ENCODE measurements around the gene TRPV5.

Gene TRPV5

GRCh38 chr7:142890874-142891485 lies 42.6 kb downstream of the TRPV5 start:
- H3K36me3 ChIP-seq: no peaks in the 10 kb centered on the region
- H3K27me3 ChIP-seq (ENCODE audit: insufficient read depth, low read depth, severe bottlenecking): no peaks in the 10 kb centered on the region
- TF ChIP-seq CTCF (IDR thresholded peaks at IDR 0.05; ENCODE audit: low read depth, low read length): no peak
- DNase-seq: no peak
- no peak overlapping the region for H3K27ac ChIP-seq
- no peaks in the 10 kb centered on the region for H3K9me3 ChIP-seq (ENCODE audit: severe bottlenecking)
- no peak overlapping the region for H3K4me3 ChIP-seq (ENCODE audit: low read depth, low read length)

GRCh38 chr7:142889816-142890215 lies 43.7 kb downstream of the TRPV5 start:
- H3K4me3 ChIP-seq (ENCODE audit: low read depth, low read length): no peak overlapping the region
- DNase-seq: no peak
- TF ChIP-seq CTCF (IDR thresholded peaks at IDR 0.05; ENCODE audit: low read depth, low read length): no peak
- no peaks in the 10 kb centered on the region for H3K27me3 ChIP-seq (ENCODE audit: insufficient read depth, low read depth, severe bottlenecking)
- H3K9me3 ChIP-seq (ENCODE audit: severe bottlenecking): no peaks in the 10 kb centered on the region
- H3K27ac ChIP-seq: no peak overlapping the region
- H3K36me3 ChIP-seq: no peaks in the 10 kb centered on the region

GRCh38 chr7:142887282-142888015 lies 46.1 kb downstream of the TRPV5 start:
- no peaks in the 10 kb centered on the region for H3K27me3 ChIP-seq (ENCODE audit: insufficient read depth, low read depth, severe bottlenecking)
- no peak for DNase-seq
- H3K4me3 ChIP-seq (ENCODE audit: low read depth, low read length): no peak overlapping the region
- H3K36me3 ChIP-seq: no peaks in the 10 kb centered on the region
- no peaks in the 10 kb centered on the region for H3K9me3 ChIP-seq (ENCODE audit: severe bottlenecking)
- no peak for TF ChIP-seq CTCF (IDR thresholded peaks at IDR 0.05; ENCODE audit: low read depth, low read length)
- H3K27ac ChIP-seq: no peak overlapping the region

- no peak for DNase-seq
- no peak for TF ChIP-seq CTCF (IDR thresholded peaks at IDR 0.05; ENCODE audit: low read depth, low read length)
- no peaks in the 10 kb centered on the region for H3K36me3 ChIP-seq
- no peaks in the 10 kb centered on the region for H3K27me3 ChIP-seq (ENCODE audit: insufficient read depth, low read depth, severe bottlenecking)
- no peak overlapping the region for H3K4me3 ChIP-seq (ENCODE audit: low read depth, low read length)
- H3K9me3 ChIP-seq (ENCODE audit: severe bottlenecking): no peaks in the 10 kb centered on the region
- no peak overlapping the region for H3K27ac ChIP-seq
These were observed 46.7 kb downstream of the TRPV5 start for GRCh38 chr7:142886866-142887265.

GRCh38 chr7:142885311-142886230 lies 48.0 kb downstream of the TRPV5 start, which contains the start of gene TRPV6:
Gene TRPV6, minus strand, starts transcription at chr7:142885745.
- no peaks in the 10 kb centered on the region for H3K9me3 ChIP-seq (ENCODE audit: severe bottlenecking)
- H3K4me3 ChIP-seq (ENCODE audit: low read depth, low read length): no peak within 1 kb of the TSS
- no peaks in the 10 kb centered on the region for H3K36me3 ChIP-seq
- no peak for TF ChIP-seq CTCF (IDR thresholded peaks at IDR 0.05; ENCODE audit: low read depth, low read length)
- H3K27ac ChIP-seq: no peak within 1 kb of the TSS
- no peaks in the 10 kb centered on the region for H3K27me3 ChIP-seq (ENCODE audit: insufficient read depth, low read depth, severe bottlenecking)
- peak; percentile 10 for DNase-seq

Measured in WERI-Rb-1 (cell line).